Left ventricle myocardium superior (tissue), 1 donor: ENCODE measurements around the gene CCL8. TPM values are rescaled to one million over a fixed set of nuclear protein-coding genes. Genes with fewer than 3 reads are reported as not detected.

Experiments used
- ATAC-seq: fragments of 200-7000 bp; cut with Tn5 transposase; one replicate; pipeline ENCODE4 v1.9.1; 2020; ENCODE audit warnings: mild to moderate bottlenecking, moderate library complexity
- DNase-seq: peaks from one replicate; pipeline ENCODE4 v3.0.0-alpha.2; 2020
- intact Hi-C: fragments of 100-400 bp; cut with micrococcal nuclease; formaldehyde crosslinking; loops from one replicate; pipeline ENCODE4 v1.11.0; 2022
- total RNA-seq: library from RNA; stranded (reverse); fragmentation: NEBNext Ultra II Directional; extraction: Animal tissue kit (Norgen Biotek cat#: 25700); gene quantifications from one replicate; pipeline ENCODE4 v1.2.1, GENCODE V29; 2021
- donor health status: DM: no; HTN: yes; CAD: no; lungs with severe emphysema.

The CCL8 gene
- total RNA-seq, 1 donor from 2014 or later = 0.40 TPM

DNA sequence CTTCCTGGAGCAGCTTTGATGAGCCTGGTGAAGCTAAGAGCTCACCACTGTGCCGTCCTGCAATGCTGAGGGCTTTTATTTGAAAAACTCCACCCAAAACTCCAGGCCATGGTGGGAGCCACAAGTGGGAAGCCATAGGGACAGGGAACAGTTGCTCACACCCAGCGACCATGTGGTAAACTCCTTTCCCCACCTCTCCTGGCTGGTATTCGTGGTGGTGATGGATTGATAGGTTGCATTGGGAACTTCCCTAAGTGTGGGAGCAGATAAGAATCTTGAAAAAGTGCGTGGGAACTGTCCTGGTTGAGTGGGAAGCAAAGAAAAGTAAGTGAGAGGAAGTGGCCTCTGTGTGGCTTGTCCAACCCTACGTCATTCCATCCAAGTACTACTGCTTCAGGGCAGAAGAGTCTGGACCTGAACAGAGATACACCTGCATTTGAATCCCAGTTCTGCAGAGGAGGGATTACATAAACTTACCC lies 44.0 kb downstream of the CCL8 start, which contains the start of gene CCL1:
CCL1 (minus strand) TSS at position 51 of the 479 bp plus-strand sequence. CDS start 72 bp downstream, outside the sequence.
- intact Hi-C loops = no loop called here
- no peak for DNase-seq
- ATAC-seq = no peak

GRCh38 chr17:34364751-34365150 lies 45.5 kb downstream of the CCL8 start:
- no peak for ATAC-seq
- intact Hi-C loops = no loop called here
- DNase-seq = no peak

DNA sequence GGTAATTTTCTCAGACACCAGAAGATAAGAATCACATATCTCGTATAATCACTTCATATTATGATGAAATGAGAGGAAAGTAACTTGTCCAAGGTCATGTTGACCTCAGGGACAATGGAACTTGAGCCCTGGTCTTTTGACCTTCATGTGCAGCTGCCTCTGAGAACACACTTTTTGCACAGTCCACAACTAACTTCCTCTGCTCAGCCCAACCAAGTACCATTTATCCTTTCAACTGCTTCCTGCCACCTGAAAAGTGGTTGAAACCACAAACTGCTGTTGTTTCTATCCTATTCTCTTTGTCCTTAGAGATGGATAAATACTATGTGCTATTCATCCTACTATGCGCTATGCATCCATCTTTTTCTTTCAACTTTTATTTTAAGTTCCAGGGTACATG lies 46.1 kb downstream of the CCL8 start:
- intact Hi-C loops = no loop called here
- no peak for DNase-seq
- no peak for ATAC-seq

DNA sequence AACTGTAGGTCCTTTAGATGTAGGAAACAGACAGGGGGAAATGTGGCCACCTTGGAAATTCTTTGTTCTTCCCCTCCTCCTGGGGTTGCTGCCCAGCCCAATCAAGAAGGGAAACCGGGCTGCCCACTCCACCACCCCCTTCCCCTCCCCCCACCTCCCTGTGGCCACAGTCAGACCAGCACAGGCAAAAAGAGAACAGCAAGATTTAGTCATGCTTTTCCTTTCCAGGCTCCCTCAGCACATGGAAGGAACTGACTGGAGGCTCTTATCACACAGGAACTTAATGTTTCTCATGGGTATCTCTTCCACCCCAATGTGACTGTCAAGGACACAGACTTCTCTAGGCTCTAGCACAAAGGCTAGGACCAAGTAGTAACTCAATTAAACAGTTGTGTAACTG lies 46.8 kb downstream of the CCL8 start:
- intact Hi-C loops = no loop called here
- ATAC-seq = no peak
- no peak for DNase-seq

- DNase-seq = no peak
- intact Hi-C loops = no loop called here
- ATAC-seq = peak; percentile 31
Measured at GRCh38 chr17:34366529-34367107, 47.4 kb downstream of the CCL8 start.

DNA sequence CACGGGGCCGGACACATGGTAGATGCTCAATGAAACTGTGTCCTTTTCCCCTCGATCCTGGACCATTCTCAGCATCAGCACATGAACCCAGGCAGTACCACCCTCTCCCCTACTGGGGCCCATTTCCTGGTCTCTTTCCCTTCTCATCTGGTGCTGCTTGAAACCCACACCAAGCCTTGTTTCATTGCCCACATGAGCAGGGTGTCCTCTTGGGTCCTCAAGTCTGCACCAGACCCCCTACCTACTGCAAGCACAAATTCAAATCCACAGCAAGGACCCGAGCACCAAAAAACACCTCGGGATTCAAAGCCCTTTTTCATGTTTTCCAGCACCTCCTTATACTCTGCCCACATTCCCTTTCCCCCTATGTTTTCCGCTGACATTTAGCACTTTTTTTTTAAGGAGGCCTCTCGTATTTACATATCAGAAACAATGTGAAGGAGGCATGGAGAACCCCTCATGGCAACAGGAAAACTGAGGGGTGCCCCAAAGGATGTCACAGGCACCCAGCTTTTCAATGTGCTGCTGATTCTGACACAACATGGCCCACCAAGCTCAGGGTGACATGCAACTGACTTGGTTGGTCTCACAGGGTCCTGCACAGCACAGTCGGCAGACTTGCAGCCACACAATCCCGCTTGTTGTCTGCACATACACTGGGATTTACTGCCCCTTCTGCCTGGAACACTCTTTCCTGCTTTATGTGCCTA lies 48.4 kb downstream of the CCL8 start:
- ATAC-seq (no peak), DNase-seq (no peak)
- intact Hi-C loops = no loop called here

- intact Hi-C loops = no loop called here
- ATAC-seq = peak; percentile 41
- DNase-seq = no peak
Measured at GRCh38 chr17:34368196-34368945, 49.1 kb downstream of the CCL8 start.

- intact Hi-C loops = no loop called here
- DNase-seq = no peak
- ATAC-seq = peak; percentile 25
Measured at GRCh38 chr17:34368946-34369500, 49.8 kb downstream of the CCL8 start.

GRCh38 chr17:34369571-34369970 lies 50.3 kb downstream of the CCL8 start:
- ATAC-seq (no peak), DNase-seq (no peak)
- intact Hi-C loops = no loop called here

DNA sequence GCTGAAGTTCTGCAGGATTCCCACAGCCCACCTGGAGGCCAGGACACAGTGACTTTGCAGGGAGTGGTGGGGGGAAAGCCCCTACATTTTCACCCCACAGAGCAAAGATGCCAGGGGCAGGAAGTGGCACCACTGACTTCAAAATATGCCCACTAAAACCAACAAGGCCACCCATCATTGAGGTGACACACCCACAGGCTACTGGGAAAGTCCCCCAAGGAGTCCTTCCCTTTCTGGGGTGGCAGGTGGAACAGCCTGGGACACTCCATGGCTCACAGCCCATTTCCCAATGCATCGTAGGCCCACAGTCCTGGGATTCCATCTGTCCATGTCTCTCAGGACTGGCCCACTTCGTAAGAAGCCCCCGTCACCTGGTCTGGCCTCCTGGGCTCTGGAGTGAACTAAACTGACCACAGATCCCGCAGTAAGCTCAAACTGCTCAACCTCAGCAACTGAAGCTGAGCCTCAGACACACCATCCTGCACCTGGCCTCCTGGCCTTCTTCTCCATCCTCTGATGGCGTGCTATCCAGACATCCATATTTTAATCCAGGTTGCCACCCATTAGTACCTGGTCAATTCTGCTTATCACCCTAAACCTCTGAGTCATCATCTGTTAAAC lies 51.3 kb downstream of the CCL8 start:
- ATAC-seq = no peak
- intact Hi-C loops = no loop called here
- no peak for DNase-seq

DNA sequence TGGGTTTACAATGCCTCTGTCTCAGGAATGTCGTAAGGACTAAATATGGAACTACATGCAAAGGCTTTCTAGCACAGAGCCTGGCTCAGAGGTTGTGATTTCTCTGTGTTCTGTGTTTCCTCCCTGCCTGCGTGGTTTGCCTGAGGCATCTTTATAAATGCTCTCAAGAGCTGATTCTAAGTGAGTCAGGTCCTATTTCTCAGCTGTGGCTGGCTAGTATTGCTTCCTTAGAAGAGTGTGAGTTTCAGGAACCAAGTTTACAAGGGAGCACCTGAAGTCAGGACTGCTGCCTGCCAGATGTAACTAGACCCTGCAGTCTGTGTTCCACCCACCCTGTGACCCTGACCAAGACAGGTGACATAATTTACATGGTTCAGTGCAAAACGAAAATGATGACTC lies 51.8 kb downstream of the CCL8 start:
- ATAC-seq (no peak), DNase-seq (no peak)
- intact Hi-C loops = no loop called here

Other genes with a start within 250 kb of the CCL8 start
- 22.3 TPM for gene CCL2, start 64.2 kb upstream of the CCL8 start, total RNA-seq
- gene CCL7, start 49.2 kb upstream of the CCL8 start, total RNA-seq = not detected
- gene CCL11, start 33.7 kb upstream of the CCL8 start, total RNA-seq = 5.4 TPM
- 0.82 TPM for gene CCL13, start 37.0 kb downstream of the CCL8 start, total RNA-seq
- not detected for gene CCL1, start 43.8 kb downstream of the CCL8 start, total RNA-seq